ENCODE results near the gene NPC1. TPM values are rescaled to one million over a fixed set of nuclear protein-coding genes. Genes with fewer than 3 reads are reported as not detected.
"Not testable (repeated sequence)": the region's sequence is repeated elsewhere in the genome, so short reads cannot be mapped to it uniquely, and the experiment has no call there.

NPC1 gene
- total and polyA plus RNA-seq, 7 donors: 24.8 to 126 (median 32.1) TPM

GRCh38 chr18:23567671-23568070 is 18.6 kb downstream of the NPC1 start:
- Histone ChIP-seq H3K4me1 (peaks cover 1% of the 10 kb centered on the region), H3K27me3 (ENCODE audit: insufficient read depth in 3 of 3, low read length in 2 of 3) (no peaks in the 10 kb centered on the region), H3K27ac (no peak overlapping the region), H3K9me3 (no peaks in the 10 kb centered on the region), H3K36me3 (ENCODE audit: insufficient read depth in 1 of 2, low read depth in 1 of 2) (peaks cover 23 to 98% of the 10 kb centered on the region in 2 donors), H3K4me3 (no peak overlapping the region)
- no peak for TF ChIP-seq CTCF (IDR thresholded peaks at IDR 0.05)
- no peak for DNase-seq
- WGBS, 3 donors: 96% methylated on average over 3 of the region's 3 CpGs
- intact Hi-C loops (cut with DNase I): loop anchor here in 1 of 2 donors (10.0 kb wide), 1 partner anchor 103 kb away; no protein-coding TSS in a partner anchor
- ATAC-seq: no peak

GRCh38 chr18:23565916-23566547 is 20.3 kb downstream of the NPC1 start:
- 61 to 96% (median 95%) methylated on average over 3 of the region's 3 CpGs for WGBS, 3 donors
- Histone ChIP-seq H3K4me1 (no peaks in the 10 kb centered on the region), H3K36me3 (ENCODE audit: insufficient read depth in 1 of 2, low read depth in 1 of 2) (peaks cover 27 to 98% of the 10 kb centered on the region in 2 donors), H3K4me3 (no peak overlapping the region), H3K9me3 (no peaks in the 10 kb centered on the region), H3K27me3 (ENCODE audit: insufficient read depth in 3 of 3, low read length in 2 of 3) (no peaks in the 10 kb centered on the region), H3K27ac (no peak overlapping the region)
- no peak for ATAC-seq
- no peak for DNase-seq
- intact Hi-C loops (cut with DNase I): loop anchor here in 1 of 2 donors (10.0 kb wide), 1 partner anchor 101 kb away; no protein-coding TSS in a partner anchor
- TF ChIP-seq CTCF (IDR thresholded peaks at IDR 0.05): no peak

- Histone ChIP-seq H3K36me3 (ENCODE audit: insufficient read depth in 1 of 2, low read depth in 1 of 2) (peaks cover 23 to 98% of the 10 kb centered on the region in 2 donors), H3K4me3 (no peak overlapping the region), H3K27me3 (ENCODE audit: insufficient read depth in 3 of 3, low read length in 2 of 3) (no peaks in the 10 kb centered on the region), H3K4me1 (no peaks in the 10 kb centered on the region), H3K27ac (no peak overlapping the region), H3K9me3 (no peaks in the 10 kb centered on the region)
- DNase-seq (no peak), ATAC-seq (no peak)
- WGBS, 3 donors: 92 to 98% (median 95%) methylated on average over 2 of the region's 2 CpGs
- TF ChIP-seq CTCF (IDR thresholded peaks at IDR 0.05): no peak
- intact Hi-C loops (cut with DNase I): loop anchor here in 1 of 2 donors (10.0 kb wide), 1 partner anchor 99 kb away; no protein-coding TSS in a partner anchor
These were observed 22.8 kb downstream of the NPC1 start for GRCh38 chr18:23563377-23564043.

- 80 to 88% (median 82%) methylated on average over 4 of the region's 4 CpGs for WGBS, 3 donors
These were observed 26.1 kb downstream of the NPC1 start for GRCh38 chr18:23560186-23560585.

GRCh38 chr18:23557511-23557910 is 28.8 kb downstream of the NPC1 start:
- H3K9me3 ChIP-seq; intact Hi-C loops (cut with DNase I); H3K27me3 ChIP-seq (ENCODE audit: insufficient read depth in 3 of 3, low read length in 2 of 3); ATAC-seq; H3K27ac ChIP-seq; DNase-seq; H3K4me3 ChIP-seq; H3K4me1 ChIP-seq: not testable (repeated sequence)
- 94 to 97% (median 96%) methylated on average over 8 of the region's 8 CpGs for WGBS, 3 donors
- peaks cover 20 to 99% of the 10 kb centered on the region in 2 donors for H3K36me3 ChIP-seq (ENCODE audit: insufficient read depth in 1 of 2, low read depth in 1 of 2)

More at GRCh38 chr18:23560186-23560585, 26.1 kb downstream of the NPC1 start:
- Histone ChIP-seq H3K36me3 (ENCODE audit: insufficient read depth in 1 of 2, low read depth in 1 of 2) (peaks cover 13 to 98% of the 10 kb centered on the region in 2 donors), H3K27me3 (ENCODE audit: insufficient read depth in 3 of 3, low read length in 2 of 3) (no peaks in the 10 kb centered on the region), H3K9me3 (no peaks in the 10 kb centered on the region), H3K4me1 (no peaks in the 10 kb centered on the region), H3K27ac (no peak overlapping the region), H3K4me3 (no peak overlapping the region)
- intact Hi-C loops (cut with DNase I): loop anchor here in 1 of 2 donors (10.0 kb wide), 1 partner anchor 95 kb away; no protein-coding TSS in a partner anchor
- no peak for ATAC-seq
- no peak for DNase-seq
- no peak for TF ChIP-seq CTCF (IDR thresholded peaks at IDR 0.05)
